GM12878 (cell line): ENCODE results near the gene NIPAL1. TPM values are rescaled to one million over a fixed set of nuclear protein-coding genes. Genes with fewer than 3 reads are reported as not detected.

Experiments
- EP300 ChIP-seq, 2 experiments: fragments of 150-350 bp in 1 of 2; IDR thresholded peaks; 2 replicates each; pipeline ENCODE4 v1.6.1; 2011 to 2012; ENCODE audit warnings: low read depth in 2 of 2, low read length in 2 of 2, borderline replicate concordance in 1 of 2, improper control_type of control experiment in 1 of 2, inconsistent platforms in 1 of 2; ENCODE audit not compliant: control insufficient read depth in 1 of 2
- ESRRA ChIP-seq: IDR thresholded peaks from 2 replicates; pipeline ENCODE4 v1.6.1; 2012; ENCODE audit warnings: mild to moderate bottlenecking, low read length, improper control_type of control experiment
- GATAD2B ChIP-seq: fragments of 450-650 bp; conservative IDR thresholded peaks from 2 replicates; pipeline ENCODE4 v1.6.1; 2017; ENCODE audit warnings: low read depth, mild to moderate bottlenecking, moderate library complexity
- HDAC6 ChIP-seq: fragments of 200-600 bp; sonication (generic); IDR thresholded peaks from one replicate; pipeline ENCODE4 v1.8.0; 2017; ENCODE audit warnings: antibody characterized with exemption; ENCODE audit not compliant: unreplicated experiment
- IKZF1 ChIP-seq: fragments of 450-650 bp; conservative IDR thresholded peaks from 2 replicates; pipeline ENCODE4 v1.6.1; 2017; ENCODE audit warnings: antibody characterized with exemption, mild to moderate bottlenecking
- NBN ChIP-seq: fragments of 450-650 bp; IDR thresholded peaks from 2 replicates; pipeline ENCODE4 v1.6.1; 2016
- NFIC ChIP-seq: IDR thresholded peaks from 2 replicates; pipeline ENCODE4 v1.6.1; 2012; ENCODE audit warnings: low read depth, mild to moderate bottlenecking, inconsistent platforms, low read length, moderate library complexity
- NFYA ChIP-seq: IDR thresholded peaks from 2 replicates; pipeline ENCODE4 v1.6.1; 2011; ENCODE audit warnings: low read depth, mild to moderate bottlenecking, low read length, improper control_type of control experiment, borderline replicate concordance
- NFYB ChIP-seq: IDR thresholded peaks from 2 replicates; pipeline ENCODE4 v1.6.1; 2011; ENCODE audit warnings: low read depth, mild to moderate bottlenecking, low read length, improper control_type of control experiment, moderate library complexity; ENCODE audit not compliant: insufficient read depth
- PAX8 ChIP-seq: fragments of 450-650 bp; IDR thresholded peaks from 2 replicates; pipeline ENCODE4 v1.6.1; 2017; ENCODE audit warnings: mild to moderate bottlenecking, moderate library complexity
- POLR2AphosphoS2 ChIP-seq: IDR thresholded peaks from 2 replicates; pipeline ENCODE4 v1.6.1; 2011; ENCODE audit warnings: low read depth, mild to moderate bottlenecking, low read length, improper control_type of control experiment, moderate library complexity
- RELA ChIP-seq: fragments of 450-650 bp; IDR thresholded peaks from 2 replicates; pipeline ENCODE4 v1.8.0; 2014; ENCODE audit warnings: borderline replicate concordance; ENCODE audit not compliant: partially characterized antibody
- ZNF274 ChIP-seq: IDR thresholded peaks from one replicate; pipeline ENCODE4 v1.8.0; 2011; ENCODE audit not compliant: insufficient read length, insufficient read depth
- polyA plus RNA-seq, 11 experiments: library from polyadenylated mRNA; depleted of rRNA in 4 of 11; unstranded in 6 of 11; stranded (reverse) in 5 of 11; fragments of >200 nt; fragmentation: Nextera tagmentation in 4 of 11; fragmentation: Illumina TruSeq in 1 of 11; extraction: Ambion mirVana in 4 of 11; extraction: Trizol in 1 of 11; gene quantifications; 1 replicate in 1 of 11; 2 replicates in 10 of 11; pipeline versions ENCODE4 v1.2.1 to v1.2.3, GENCODE V29; 2011 to 2016; ENCODE audit warnings: inconsistent platforms in 2 of 11, missing spikeins in 2 of 11, low read depth in 1 of 11
- total RNA-seq, 4 experiments: library from RNA; depleted of rRNA in 3 of 4; stranded (reverse); fragments of >200 nt in 3 of 4; fragmentation: Illumina TruSeq in 1 of 4; extraction: Trizol in 1 of 4; gene quantifications; 2 replicates each; pipeline versions ENCODE4 v1.2.1 to v1.2.3, GENCODE V29; 2013 to 2021
- TF ChIP-seq, protein P1 (sequence below): fragments of 450-650 bp; IDR thresholded peaks from 2 replicates; pipeline ENCODE4 v1.6.1; 2017; ENCODE audit warnings: mild to moderate bottlenecking, moderate library complexity
- TF ChIP-seq, protein P2 (sequence below): IDR thresholded peaks from 2 replicates; pipeline ENCODE4 v1.6.1; 2012; ENCODE audit warnings: improper control_type of control experiment, low read depth, low read length; ENCODE audit not compliant: insufficient replicate concordance
- TF ChIP-seq, protein P3 (sequence below): fragments of 450-650 bp; formaldehyde crosslinking; IDR thresholded peaks from 2 replicates; pipeline ENCODE4 v1.4.0; 2022; ENCODE audit warnings: mild to moderate bottlenecking, moderate library complexity

The NIPAL1 gene
- total and polyA plus RNA-seq, 10 of the 15 experiments (the other 5 are each of a cell fraction or from before 2014, with no cell fraction given), result 0.46 to 9.7 (median 5.9) TPM

DNA sequence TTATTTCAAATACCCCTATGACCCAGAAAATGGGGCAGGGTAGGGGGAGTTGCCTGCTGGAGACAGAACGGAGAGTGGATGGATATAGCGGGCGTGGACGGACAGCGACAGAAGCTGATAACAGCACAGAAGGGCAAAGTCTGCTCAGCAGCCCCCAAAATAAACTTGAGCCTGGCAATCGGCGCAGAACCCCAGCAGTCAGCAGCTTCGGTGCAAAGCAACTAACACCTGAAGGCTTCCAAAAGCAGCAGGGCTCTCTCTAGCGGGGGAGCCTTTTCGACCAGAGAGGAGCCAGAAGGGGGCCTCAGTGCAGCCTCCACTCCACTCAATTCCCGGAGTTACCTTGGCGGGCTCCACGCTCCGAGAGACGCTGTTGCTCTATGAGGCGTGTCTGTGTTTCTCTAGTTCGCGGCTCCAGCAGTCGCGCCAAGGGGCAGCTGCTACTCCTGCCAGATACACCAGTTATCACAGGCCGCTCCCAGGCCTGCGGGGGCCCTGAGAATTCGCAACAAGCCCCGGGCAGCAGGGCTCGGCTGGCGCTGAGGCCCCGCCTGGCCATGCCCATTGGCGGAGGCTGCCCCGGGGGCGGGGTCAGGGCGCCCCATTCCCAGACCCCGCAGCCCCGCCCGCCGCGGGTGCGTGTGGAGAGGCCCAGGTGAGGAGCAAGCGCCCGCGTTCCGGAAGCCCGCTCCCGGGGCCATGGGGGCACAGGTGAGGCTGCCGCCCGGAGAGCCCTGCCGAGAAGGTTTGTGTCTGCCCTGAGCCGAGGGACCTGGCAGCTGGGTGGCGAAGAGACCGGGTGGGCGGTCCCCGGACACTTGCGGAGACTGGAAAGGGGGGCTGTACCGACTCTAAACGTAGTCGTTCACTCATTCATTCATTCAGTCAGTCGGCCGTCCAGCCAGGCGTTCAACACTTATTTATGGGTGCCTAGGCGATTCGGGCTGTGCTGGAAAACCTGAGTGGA lies at the start of gene NIPAL1, which contains the start of gene CNGA1 (continued):
- TF ChIP-seq, protein P1, sequence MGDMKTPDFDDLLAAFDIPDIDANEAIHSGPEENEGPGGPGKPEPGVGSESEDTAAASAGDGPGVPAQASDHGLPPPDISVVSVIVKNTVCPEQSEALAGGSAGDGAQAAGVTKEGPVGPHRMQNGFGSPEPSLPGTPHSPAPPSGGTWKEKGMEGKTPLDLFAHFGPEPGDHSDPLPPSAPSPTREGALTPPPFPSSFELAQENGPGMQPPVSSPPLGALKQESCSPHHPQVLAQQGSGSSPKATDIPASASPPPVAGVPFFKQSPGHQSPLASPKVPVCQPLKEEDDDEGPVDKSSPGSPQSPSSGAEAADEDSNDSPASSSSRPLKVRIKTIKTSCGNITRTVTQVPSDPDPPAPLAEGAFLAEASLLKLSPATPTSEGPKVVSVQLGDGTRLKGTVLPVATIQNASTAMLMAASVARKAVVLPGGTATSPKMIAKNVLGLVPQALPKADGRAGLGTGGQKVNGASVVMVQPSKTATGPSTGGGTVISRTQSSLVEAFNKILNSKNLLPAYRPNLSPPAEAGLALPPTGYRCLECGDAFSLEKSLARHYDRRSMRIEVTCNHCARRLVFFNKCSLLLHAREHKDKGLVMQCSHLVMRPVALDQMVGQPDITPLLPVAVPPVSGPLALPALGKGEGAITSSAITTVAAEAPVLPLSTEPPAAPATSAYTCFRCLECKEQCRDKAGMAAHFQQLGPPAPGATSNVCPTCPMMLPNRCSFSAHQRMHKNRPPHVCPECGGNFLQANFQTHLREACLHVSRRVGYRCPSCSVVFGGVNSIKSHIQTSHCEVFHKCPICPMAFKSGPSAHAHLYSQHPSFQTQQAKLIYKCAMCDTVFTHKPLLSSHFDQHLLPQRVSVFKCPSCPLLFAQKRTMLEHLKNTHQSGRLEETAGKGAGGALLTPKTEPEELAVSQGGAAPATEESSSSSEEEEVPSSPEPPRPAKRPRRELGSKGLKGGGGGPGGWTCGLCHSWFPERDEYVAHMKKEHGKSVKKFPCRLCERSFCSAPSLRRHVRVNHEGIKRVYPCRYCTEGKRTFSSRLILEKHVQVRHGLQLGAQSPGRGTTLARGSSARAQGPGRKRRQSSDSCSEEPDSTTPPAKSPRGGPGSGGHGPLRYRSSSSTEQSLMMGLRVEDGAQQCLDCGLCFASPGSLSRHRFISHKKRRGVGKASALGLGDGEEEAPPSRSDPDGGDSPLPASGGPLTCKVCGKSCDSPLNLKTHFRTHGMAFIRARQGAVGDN, result no peak
- peak; percentile 49 for TF ChIP-seq IKZF1
- TF ChIP-seq ESRRA, result no peak
- TF ChIP-seq NFYB, result 0 out of 2 replicates have a peak, but pooled peaks have one; percentile 56
- TF ChIP-seq, protein P2, sequence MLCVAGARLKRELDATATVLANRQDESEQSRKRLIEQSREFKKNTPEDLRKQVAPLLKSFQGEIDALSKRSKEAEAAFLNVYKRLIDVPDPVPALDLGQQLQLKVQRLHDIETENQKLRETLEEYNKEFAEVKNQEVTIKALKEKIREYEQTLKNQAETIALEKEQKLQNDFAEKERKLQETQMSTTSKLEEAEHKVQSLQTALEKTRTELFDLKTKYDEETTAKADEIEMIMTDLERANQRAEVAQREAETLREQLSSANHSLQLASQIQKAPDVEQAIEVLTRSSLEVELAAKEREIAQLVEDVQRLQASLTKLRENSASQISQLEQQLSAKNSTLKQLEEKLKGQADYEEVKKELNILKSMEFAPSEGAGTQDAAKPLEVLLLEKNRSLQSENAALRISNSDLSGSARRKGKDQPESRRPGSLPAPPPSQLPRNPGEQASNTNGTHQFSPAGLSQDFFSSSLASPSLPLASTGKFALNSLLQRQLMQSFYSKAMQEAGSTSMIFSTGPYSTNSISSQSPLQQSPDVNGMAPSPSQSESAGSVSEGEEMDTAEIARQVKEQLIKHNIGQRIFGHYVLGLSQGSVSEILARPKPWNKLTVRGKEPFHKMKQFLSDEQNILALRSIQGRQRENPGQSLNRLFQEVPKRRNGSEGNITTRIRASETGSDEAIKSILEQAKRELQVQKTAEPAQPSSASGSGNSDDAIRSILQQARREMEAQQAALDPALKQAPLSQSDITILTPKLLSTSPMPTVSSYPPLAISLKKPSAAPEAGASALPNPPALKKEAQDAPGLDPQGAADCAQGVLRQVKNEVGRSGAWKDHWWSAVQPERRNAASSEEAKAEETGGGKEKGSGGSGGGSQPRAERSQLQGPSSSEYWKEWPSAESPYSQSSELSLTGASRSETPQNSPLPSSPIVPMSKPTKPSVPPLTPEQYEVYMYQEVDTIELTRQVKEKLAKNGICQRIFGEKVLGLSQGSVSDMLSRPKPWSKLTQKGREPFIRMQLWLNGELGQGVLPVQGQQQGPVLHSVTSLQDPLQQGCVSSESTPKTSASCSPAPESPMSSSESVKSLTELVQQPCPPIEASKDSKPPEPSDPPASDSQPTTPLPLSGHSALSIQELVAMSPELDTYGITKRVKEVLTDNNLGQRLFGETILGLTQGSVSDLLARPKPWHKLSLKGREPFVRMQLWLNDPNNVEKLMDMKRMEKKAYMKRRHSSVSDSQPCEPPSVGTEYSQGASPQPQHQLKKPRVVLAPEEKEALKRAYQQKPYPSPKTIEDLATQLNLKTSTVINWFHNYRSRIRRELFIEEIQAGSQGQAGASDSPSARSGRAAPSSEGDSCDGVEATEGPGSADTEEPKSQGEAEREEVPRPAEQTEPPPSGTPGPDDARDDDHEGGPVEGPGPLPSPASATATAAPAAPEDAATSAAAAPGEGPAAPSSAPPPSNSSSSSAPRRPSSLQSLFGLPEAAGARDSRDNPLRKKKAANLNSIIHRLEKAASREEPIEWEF, result no peak
- 0 out of 2 replicates have a peak, but pooled peaks have one; percentile 44 for TF ChIP-seq GATAD2B
- TF ChIP-seq HDAC6, result no peak
- no peak for TF ChIP-seq PAX8
- no peak for TF ChIP-seq NBN
- TF ChIP-seq, protein P3, sequence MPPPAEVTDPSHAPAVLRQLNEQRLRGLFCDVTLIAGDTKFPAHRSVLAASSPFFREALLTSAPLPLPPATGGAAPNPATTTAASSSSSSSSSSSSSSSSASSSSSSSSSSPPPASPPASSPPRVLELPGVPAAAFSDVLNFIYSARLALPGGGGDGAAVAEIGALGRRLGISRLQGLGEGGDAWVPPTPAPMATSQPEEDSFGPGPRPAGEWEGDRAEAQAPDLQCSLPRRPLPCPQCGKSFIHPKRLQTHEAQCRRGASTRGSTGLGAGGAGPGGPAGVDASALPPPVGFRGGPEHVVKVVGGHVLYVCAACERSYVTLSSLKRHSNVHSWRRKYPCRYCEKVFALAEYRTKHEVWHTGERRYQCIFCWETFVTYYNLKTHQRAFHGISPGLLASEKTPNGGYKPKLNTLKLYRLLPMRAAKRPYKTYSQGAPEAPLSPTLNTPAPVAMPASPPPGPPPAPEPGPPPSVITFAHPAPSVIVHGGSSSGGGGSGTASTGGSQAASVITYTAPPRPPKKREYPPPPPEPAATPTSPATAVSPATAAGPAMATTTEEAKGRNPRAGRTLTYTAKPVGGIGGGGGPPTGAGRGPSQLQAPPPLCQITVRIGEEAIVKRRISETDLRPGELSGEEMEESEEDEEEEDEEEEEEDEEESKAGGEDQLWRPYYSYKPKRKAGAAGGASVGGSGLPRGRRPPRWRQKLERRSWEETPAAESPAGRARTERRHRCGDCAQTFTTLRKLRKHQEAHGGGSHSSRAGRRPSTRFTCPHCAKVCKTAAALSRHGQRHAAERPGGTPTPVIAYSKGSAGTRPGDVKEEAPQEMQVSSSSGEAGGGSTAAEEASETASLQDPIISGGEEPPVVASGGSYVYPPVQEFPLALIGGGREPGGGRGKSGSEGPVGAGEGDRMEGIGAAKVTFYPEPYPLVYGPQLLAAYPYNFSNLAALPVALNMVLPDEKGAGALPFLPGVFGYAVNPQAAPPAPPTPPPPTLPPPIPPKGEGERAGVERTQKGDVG (CRISPR knock-in tag), result no peak
- no peak for TF ChIP-seq ZNF274
- TF ChIP-seq NFIC, result no peak
- no peak for TF ChIP-seq NFYA
- TF ChIP-seq EP300 (IDR thresholded peaks at IDR 0.05; ENCODE audit: borderline replicate concordance in 1 of 2, control insufficient read depth in 1 of 2, low read depth in 2 of 2, low read length in 2 of 2), result no peak
- TF ChIP-seq RELA, result no peak
- no peak for TF ChIP-seq POLR2AphosphoS2
